Mesodermal cell (in vitro differentiated cells): ENCODE measurements around the gene ISG15.

ENCODE experiments used
- H3K27ac ChIP-seq: 2 replicates; pipeline ENCODE4 v1.7.0; 2013; ENCODE audit warnings: mild to moderate bottlenecking, low read depth, low read length, moderate library complexity; ENCODE audit not compliant: severe bottlenecking
- H3K36me3 ChIP-seq: 2 replicates; pipeline ENCODE4 v1.7.1; 2013; ENCODE audit warnings: mild to moderate bottlenecking, low read length, moderate library complexity; ENCODE audit not compliant: control insufficient read depth, insufficient read depth
- H3K4me1 ChIP-seq: one replicate; pipeline ENCODE4 v1.7.1; 2013; ENCODE audit warnings: mild to moderate bottlenecking, low read length; ENCODE audit not compliant: insufficient read depth, control insufficient read depth, poor library complexity, severe bottlenecking
- H3K4me3 ChIP-seq: 2 replicates; pipeline ENCODE4 v1.7.0; 2013; ENCODE audit warnings: low read length, control low read depth, mild to moderate bottlenecking; ENCODE audit not compliant: insufficient read depth, poor library complexity, severe bottlenecking; ENCODE audit errors: extremely low read depth
- H3K9me3 ChIP-seq: 2 replicates; pipeline ENCODE4 v1.7.1; 2013; ENCODE audit warnings: mild to moderate bottlenecking, low read length, moderate library complexity; ENCODE audit not compliant: control insufficient read depth
- WGBS, 2 experiments: methylation state at CpG; one replicate each; pipeline ENCODE4 v1.1.5; 2013; ENCODE audit warnings: missing lambda C conversion rate in 2 of 2; ENCODE audit not compliant: insufficient coverage in 2 of 2; 5-methylcytosine and 5-hydroxymethylcytosine counted together

ISG15 gene

DNA sequence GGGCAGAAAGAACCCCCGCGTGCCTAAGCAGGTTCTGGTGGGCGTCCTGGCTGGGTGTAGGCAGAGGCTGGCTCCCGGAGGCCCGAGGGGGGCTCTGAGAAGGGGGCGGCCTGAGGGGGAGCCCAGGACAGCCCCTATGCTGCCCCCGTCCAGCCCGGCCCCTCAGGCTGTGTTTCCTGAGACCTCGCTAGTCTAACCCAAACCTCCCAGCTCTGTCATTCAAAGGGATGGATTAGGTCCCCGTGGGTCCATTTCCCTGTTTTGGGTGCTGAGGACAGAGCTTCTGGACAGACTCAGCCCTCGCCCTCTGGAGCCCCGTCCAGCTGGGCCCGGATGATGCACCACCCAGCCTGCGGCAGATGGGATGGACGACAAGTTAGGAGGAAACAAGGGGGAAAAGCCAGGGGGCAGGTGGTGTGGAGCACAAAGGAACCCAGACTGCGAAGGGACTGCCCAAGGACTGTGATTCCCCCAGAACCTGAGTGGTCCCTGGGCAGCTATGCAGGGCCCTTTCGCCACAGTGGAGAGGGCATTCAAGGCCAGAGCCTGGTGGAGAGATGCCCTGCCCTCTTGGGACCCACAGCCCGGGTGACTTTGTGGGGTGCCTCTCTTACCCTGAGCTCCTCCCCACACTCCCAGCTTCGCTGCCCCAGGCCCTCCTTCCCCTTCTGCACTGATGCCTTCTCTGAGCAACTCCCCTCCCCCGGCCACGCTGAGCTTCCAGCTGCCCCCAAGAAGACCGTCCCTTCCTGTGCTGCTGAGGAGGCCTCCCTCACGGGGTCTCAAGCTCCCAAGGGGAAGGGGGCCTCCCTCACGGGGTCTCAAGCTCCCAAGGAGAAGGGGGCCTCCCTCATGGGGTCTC lies 16.2 kb upstream of the ISG15 start:
- no peak overlapping the region for H3K4me3 ChIP-seq
- H3K4me1 ChIP-seq, result peaks cover 7% of the 10 kb centered on the region
- 55 to 59% methylated on average over 21 to 22 of the region's 24 CpGs for WGBS, 2 experiments
- H3K36me3 ChIP-seq, result no peaks in the 10 kb centered on the region
- peaks cover 7% of the 10 kb centered on the region for H3K9me3 ChIP-seq
- no peak overlapping the region for H3K27ac ChIP-seq

DNA sequence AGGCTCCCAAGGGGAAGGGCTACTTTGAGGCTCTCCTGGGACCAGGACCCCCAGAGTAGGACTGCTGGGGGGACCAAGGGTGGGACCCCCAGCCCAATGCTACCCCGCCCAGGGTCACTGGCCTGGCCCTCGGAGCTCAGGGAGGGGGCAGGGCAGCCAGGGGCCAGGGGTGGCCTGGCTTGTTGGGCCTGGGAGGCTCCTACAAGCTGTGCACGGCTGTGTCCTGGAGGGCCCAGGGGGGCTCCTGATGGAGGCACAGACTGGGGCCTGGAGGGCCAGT lies 15.6 kb upstream of the ISG15 start:
- H3K4me3 ChIP-seq, result peak overlapping the region; percentile 68
- H3K36me3 ChIP-seq, result no peaks in the 10 kb centered on the region
- WGBS, 2 experiments, result 42 to 60% methylated on average over 3 of the region's 3 CpGs
- peaks cover 7% of the 10 kb centered on the region for H3K4me1 ChIP-seq
- H3K27ac ChIP-seq, result no peak overlapping the region
- H3K9me3 ChIP-seq, result peaks cover 4% of the 10 kb centered on the region

GRCh38 chr1:997993-998744 lies 15.1 kb upstream of the ISG15 start:
- Histone ChIP-seq H3K27ac (no peak overlapping the region), H3K36me3 (no peaks in the 10 kb centered on the region), H3K9me3 (no peaks in the 10 kb centered on the region), H3K4me3 (peak overlapping the region; percentile 68), H3K4me1 (peaks cover 12% of the 10 kb centered on the region)
- 12 to 19% methylated on average over 51 to 72 of the region's 75 CpGs for WGBS, 2 experiments

DNA sequence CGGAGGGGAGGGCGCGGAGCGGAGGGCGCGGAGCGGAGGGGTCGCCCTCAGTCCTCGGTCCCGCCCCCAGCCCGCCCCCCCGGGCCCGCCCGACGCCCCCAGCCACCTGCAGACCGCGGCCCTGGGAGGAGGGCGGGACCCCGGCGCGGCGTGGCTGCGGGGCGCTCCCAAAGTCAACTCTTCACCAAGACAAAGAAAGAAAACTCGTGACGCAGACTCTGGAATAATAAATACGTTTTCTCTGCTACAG lies 14.6 kb upstream of the ISG15 start:
- no peak overlapping the region for H3K27ac ChIP-seq
- H3K4me1 ChIP-seq, result peaks cover 17% of the 10 kb centered on the region
- H3K4me3 ChIP-seq, result peak overlapping the region; percentile 68
- no peaks in the 10 kb centered on the region for H3K9me3 ChIP-seq
- no peaks in the 10 kb centered on the region for H3K36me3 ChIP-seq
- 0 to 4% methylated on average over 12 to 15 of the region's 27 CpGs for WGBS, 2 experiments

- peak overlapping the region; percentile 99 for H3K27ac ChIP-seq
Measured at GRCh38 chr1:998995-999724, 14.1 kb upstream of the ISG15 start.

DNA sequence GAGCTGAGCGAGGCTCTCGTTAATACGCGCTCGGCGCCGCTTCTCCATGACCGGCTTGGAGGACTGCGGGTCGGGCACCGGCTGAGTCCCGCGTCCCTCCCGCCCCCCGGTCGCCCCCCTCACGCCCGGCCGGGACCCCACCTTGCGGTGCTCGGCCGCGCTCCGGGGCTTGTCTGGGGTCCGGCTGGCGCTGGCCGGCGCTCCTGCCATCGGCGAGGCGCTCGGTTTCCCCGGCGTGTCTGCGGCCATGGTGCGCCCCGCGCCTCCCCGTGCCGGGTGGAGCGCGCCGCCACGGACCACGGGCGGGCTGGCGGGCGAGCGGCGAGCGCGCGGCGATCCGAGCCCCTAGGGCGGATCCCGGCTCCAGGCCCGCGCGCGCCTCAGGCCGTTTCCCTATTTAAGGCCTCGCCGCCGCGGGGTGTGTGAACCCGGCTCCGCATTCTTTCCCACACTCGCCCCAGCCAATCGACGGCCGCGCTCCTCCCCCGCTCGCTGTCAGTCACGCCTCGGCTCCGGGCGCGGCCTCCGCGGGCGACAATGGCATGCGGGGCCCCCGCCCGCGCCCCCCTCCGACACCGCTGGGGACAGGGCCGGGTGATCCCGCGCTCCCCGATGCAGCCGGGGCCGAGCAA lies 13.5 kb upstream of the ISG15 start, which contains the start of gene HES4:
HES4 (minus strand) TSS at position 373 of the 632 bp plus-strand sequence; CDS start at position 249, 124 bp downstream.
- no peaks in the 10 kb centered on the region for H3K36me3 ChIP-seq
- 1% methylated on average over 57 to 83 of the region's 95 CpGs for WGBS, 2 experiments
- H3K4me3 ChIP-seq, result peak within 1 kb of the TSS; percentile 68
- H3K4me1 ChIP-seq, result peaks cover 28% of the 10 kb centered on the region
- H3K27ac ChIP-seq, result peak within 1 kb of the TSS; percentile 99
- H3K9me3 ChIP-seq, result no peaks in the 10 kb centered on the region

More at GRCh38 chr1:998995-999724, 14.1 kb upstream of the ISG15 start:
- no peaks in the 10 kb centered on the region for H3K36me3 ChIP-seq
- H3K9me3 ChIP-seq, result no peaks in the 10 kb centered on the region
- H3K4me1 ChIP-seq, result peaks cover 22% of the 10 kb centered on the region
- H3K4me3 ChIP-seq, result peak overlapping the region; percentile 68
- 1 to 2% methylated on average over 75 to 77 of the region's 86 CpGs for WGBS, 2 experiments

DNA sequence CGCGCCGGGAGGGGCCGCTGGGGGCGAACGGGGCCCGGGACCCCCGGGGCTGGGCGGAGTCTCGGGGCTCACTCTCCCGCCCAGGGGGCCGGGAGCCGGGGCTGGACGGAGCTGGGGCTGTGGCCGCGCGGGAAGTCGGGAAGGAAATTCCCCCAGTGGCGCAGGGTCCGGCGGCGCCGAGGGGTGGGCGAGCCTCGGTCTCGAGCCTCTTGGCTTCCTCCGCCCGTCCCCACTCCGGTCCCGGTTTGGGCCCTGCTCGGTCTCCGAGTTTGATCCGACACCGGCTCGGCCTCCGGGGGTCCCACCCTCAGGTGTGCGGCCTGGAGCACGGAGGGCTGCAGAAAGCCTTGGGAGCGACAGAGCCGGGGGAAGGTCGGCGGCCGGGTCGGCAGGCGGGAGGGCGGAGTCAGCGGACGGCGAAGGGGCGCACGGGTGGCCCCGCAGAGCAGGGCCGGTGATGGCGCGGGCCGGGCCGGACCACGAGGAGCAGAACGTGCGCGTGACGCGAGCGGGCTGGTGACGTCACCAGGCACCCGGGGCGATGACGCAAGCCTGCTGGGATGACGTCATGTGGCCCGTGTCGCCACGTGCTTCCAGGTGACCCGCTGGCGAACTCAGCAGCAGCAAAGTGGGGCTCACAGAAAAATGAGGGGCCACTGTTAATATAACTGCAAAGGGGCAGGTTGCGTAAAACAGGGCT lies 12.8 kb upstream of the ISG15 start:
- peak overlapping the region; percentile 99 for H3K27ac ChIP-seq
- H3K36me3 ChIP-seq, result no peaks in the 10 kb centered on the region
- WGBS, 2 experiments, result 2% methylated on average over 68 to 70 of the region's 75 CpGs
- H3K9me3 ChIP-seq, result no peaks in the 10 kb centered on the region
- peak overlapping the region; percentile 68 for H3K4me3 ChIP-seq
- peaks cover 35% of the 10 kb centered on the region for H3K4me1 ChIP-seq

GRCh38 chr1:1001057-1001783 lies 12.1 kb upstream of the ISG15 start:
- Histone ChIP-seq H3K36me3 (no peaks in the 10 kb centered on the region), H3K27ac (peak overlapping the region; percentile 99), H3K9me3 (no peaks in the 10 kb centered on the region), H3K4me1 (peaks cover 40% of the 10 kb centered on the region), H3K4me3 (peak overlapping the region; percentile 68)
- 4 to 5% methylated on average over 29 to 41 of the region's 58 CpGs for WGBS, 2 experiments

GRCh38 chr1:1003618-1004419 lies 9.5 kb upstream of the ISG15 start:
- WGBS, 2 experiments, result 79 to 92% methylated on average over 9 to 12 of the region's 22 CpGs
- no peaks in the 10 kb centered on the region for H3K9me3 ChIP-seq
- no peak overlapping the region for H3K27ac ChIP-seq

More at GRCh38 chr1:1003618-1004419, 9.5 kb upstream of the ISG15 start:
- H3K4me3 ChIP-seq, result no peak overlapping the region
- H3K4me1 ChIP-seq, result peaks cover 36% of the 10 kb centered on the region
- no peaks in the 10 kb centered on the region for H3K36me3 ChIP-seq
